GM23338 (cell line): ENCODE results near the gene FOXF1.

Experiments used
- CREB1 ChIP-seq: fragments of 250-450 bp; sonication (Bioruptor Pico); IDR thresholded peaks from 2 replicates; pipeline ENCODE4 v1.5.0; 2020; ENCODE audit warnings: low read depth, mild to moderate bottlenecking, moderate library complexity
- CTCF ChIP-seq, 2 experiments: fragments of 200-600 bp in 1 of 2; sonication (generic) in 1 of 2; conservative IDR thresholded peaks; 2 replicates each; pipeline versions ENCODE4 v1.5.1 to v1.6.1; 2016 to 2017; ENCODE audit warnings: antibody characterized with exemption in 2 of 2, low read depth in 2 of 2, mild to moderate bottlenecking in 2 of 2, moderate library complexity in 1 of 2
- EZH2 ChIP-seq: fragments of 200-600 bp; sonication (generic); IDR thresholded peaks from one replicate; pipeline ENCODE4 v1.8.0; 2017; ENCODE audit warnings: antibody characterized with exemption, mild to moderate bottlenecking, low read depth; ENCODE audit not compliant: unreplicated experiment
- EZH2phosphoT487 ChIP-seq: fragments of 200-600 bp; sonication (generic); IDR thresholded peaks from one replicate; pipeline ENCODE4 v1.8.1; 2018; ENCODE audit warnings: antibody characterized with exemption; ENCODE audit not compliant: unreplicated experiment
- POLR2AphosphoS5 ChIP-seq: IDR thresholded peaks from 2 replicates; pipeline ENCODE4 v1.6.1; 2016; ENCODE audit warnings: antibody characterized with exemption, low read depth
- ZNF462 ChIP-seq: fragments of 250-450 bp; sonication (Bioruptor Pico); IDR thresholded peaks from 2 replicates; pipeline ENCODE4 v1.5.0; 2020; ENCODE audit warnings: mild to moderate bottlenecking, moderate library complexity
- TF ChIP-seq, protein P1 (sequence below): IDR thresholded peaks from 2 replicates; pipeline ENCODE4 v1.6.1; 2016; ENCODE audit warnings: antibody characterized with exemption

GRCh38 chr16:86517033-86517432, 6.7 kb downstream of the FOXF1 start:
- TF ChIP-seq EZH2 (peak; percentile 17), CTCF (conservative IDR thresholded peaks at IDR 0.05; ENCODE audit: low read depth in 2 of 2) (no peak), CREB1 (CRISPR knock-in tag) (no peak), POLR2AphosphoS5 (no peak), EZH2phosphoT487 (no peak), ZNF462 (CRISPR knock-in tag) (no peak)
- TF ChIP-seq, protein P1, sequence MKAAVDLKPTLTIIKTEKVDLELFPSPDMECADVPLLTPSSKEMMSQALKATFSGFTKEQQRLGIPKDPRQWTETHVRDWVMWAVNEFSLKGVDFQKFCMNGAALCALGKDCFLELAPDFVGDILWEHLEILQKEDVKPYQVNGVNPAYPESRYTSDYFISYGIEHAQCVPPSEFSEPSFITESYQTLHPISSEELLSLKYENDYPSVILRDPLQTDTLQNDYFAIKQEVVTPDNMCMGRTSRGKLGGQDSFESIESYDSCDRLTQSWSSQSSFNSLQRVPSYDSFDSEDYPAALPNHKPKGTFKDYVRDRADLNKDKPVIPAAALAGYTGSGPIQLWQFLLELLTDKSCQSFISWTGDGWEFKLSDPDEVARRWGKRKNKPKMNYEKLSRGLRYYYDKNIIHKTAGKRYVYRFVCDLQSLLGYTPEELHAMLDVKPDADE, result no peak
